Caco-2 (cell line): ENCODE results near the gene TNS1. TPM values are rescaled to one million over a fixed set of nuclear protein-coding genes. Genes with fewer than 3 reads are reported as not detected.

ENCODE experiments used
- BruUV-seq: library from RNA; stranded (reverse); fragments of 400-500 nt; replicated peaks from 2 replicates; lab custom pipeline; 2021; lab: Mats Ljungman, UMichigan
- CTCF ChIA-PET: fragments of 300-600 bp; sonication (Branson Sonifier 250); formaldehyde crosslinking; loops from one replicate; lab custom pipeline; 2022; ENCODE audit warnings: antibody characterized with exemption; lab: Charles Lee
- POLR2A ChIA-PET: fragments of 300-600 bp; sonication (Branson Sonifier 250); formaldehyde crosslinking; loops from one replicate; lab custom pipeline; 2022; ENCODE audit warnings: antibody characterized with exemption; lab: Charles Lee
- DNase-seq, 2 experiments: peaks; one replicate each; pipeline versions ENCODE4 v3.0.0 to v3.0.0-alpha.2; 2020 to 2022
- H3K27me3 ChIP-seq: replicated peaks from 2 replicates; pipeline ENCODE4 v1.6.0; 2011; ENCODE audit warnings: low read length; ENCODE audit not compliant: control insufficient read depth, insufficient read depth
- H3K36me3 ChIP-seq: 2 replicates; pipeline ENCODE4 v1.5.1; 2011; ENCODE audit warnings: low read length; ENCODE audit not compliant: control insufficient read depth, insufficient read depth
- H3K4me1 ChIP-seq: fragments of 250-450 bp; sonication (Bioruptor Pico); 2 replicates; pipeline ENCODE4 v1.5.1; 2020; ENCODE audit warnings: mild to moderate bottlenecking
- H3K4me3 ChIP-seq: 2 replicates; pipeline ENCODE4 v1.5.1; 2011; ENCODE audit warnings: low read depth, mild to moderate bottlenecking, control low read depth, low read length
- H3K9me3 ChIP-seq: fragments of 250-450 bp; sonication (Bioruptor Pico); 2 replicates; pipeline ENCODE4 v1.5.1; 2020; ENCODE audit warnings: mild to moderate bottlenecking, moderate library complexity
- H3K27ac Mint-ChIP-seq: one replicate; pipeline ENCODE4 v1.8.0; 2022; ENCODE audit warnings: mixed read lengths; ENCODE audit not compliant: unreplicated experiment
- H3K27me3 Mint-ChIP-seq: one replicate; pipeline ENCODE4 v1.8.0; 2022; ENCODE audit warnings: mixed read lengths; ENCODE audit not compliant: insufficient read depth, unreplicated experiment
- H3K36me3 Mint-ChIP-seq: one replicate; pipeline ENCODE4 v1.8.0; 2022; ENCODE audit warnings: mild to moderate bottlenecking, mixed read lengths; ENCODE audit not compliant: insufficient read depth, unreplicated experiment
- H3K4me1 Mint-ChIP-seq: one replicate; pipeline ENCODE4 v1.8.0; 2022; ENCODE audit warnings: low read depth, mixed read lengths; ENCODE audit not compliant: unreplicated experiment
- H3K4me3 Mint-ChIP-seq: one replicate; pipeline ENCODE4 v1.8.0; 2022; ENCODE audit warnings: mild to moderate bottlenecking, moderate library complexity, mixed read lengths; ENCODE audit not compliant: unreplicated experiment
- H3K9me3 Mint-ChIP-seq: one replicate; pipeline ENCODE4 v1.8.0; 2022; ENCODE audit warnings: mixed read lengths; ENCODE audit not compliant: unreplicated experiment
- CTCF ChIP-seq, 2 experiments: fragments of 200-600 bp in 1 of 2; IDR thresholded peaks; 1 replicate in 1 of 2; 2 replicates in 1 of 2; pipeline versions ENCODE4 v1.5.1 to v1.8.0; 2011 to 2022; ENCODE audit warnings: antibody characterized with exemption in 1 of 2, control low read depth in 1 of 2, inconsistent platforms in 1 of 2, low read depth in 1 of 2, low read length in 1 of 2, mild to moderate bottlenecking in 1 of 2, moderate library complexity in 1 of 2; ENCODE audit not compliant: insufficient read depth in 1 of 2, severe bottlenecking in 1 of 2, unreplicated experiment in 1 of 2
- intact Hi-C: fragments of 100-400 bp; cut with micrococcal nuclease; formaldehyde crosslinking; loops from one replicate; pipeline ENCODE4 v1.10.0; 2022; ENCODE audit not compliant: unreplicated experiment
- total RNA-seq: library from RNA; stranded (reverse); gene quantifications from 2 replicates; pipeline ENCODE4 v1.2.3, GENCODE V29; 2022

TNS1 gene
- total RNA-seq, 1 experiment from 2014 or later: 16.1 TPM

- Mint-ChIP-seq H3K9me3 (no peaks in the 10 kb centered on the region), H3K4me3 (no peak overlapping the region), H3K27me3 (no peaks in the 10 kb centered on the region), H3K4me1 (no peaks in the 10 kb centered on the region), H3K27ac (no peak overlapping the region), H3K36me3 (peaks cover 9% of the 10 kb centered on the region)
- no peaks in the 10 kb centered on the region for H3K4me1 ChIP-seq
- H3K27me3 ChIP-seq: no peaks in the 10 kb centered on the region
- H3K9me3 ChIP-seq: no peaks in the 10 kb centered on the region; the same call in 1 of the 2 replicates
- CTCF ChIA-PET: no interaction called here
- intact Hi-C loops: no loop called here
- no peak overlapping the region for H3K4me3 ChIP-seq
- no peak for TF ChIP-seq CTCF (IDR thresholded peaks at IDR 0.05; ENCODE audit: insufficient read depth in 1 of 2, low read depth in 1 of 2, low read length in 1 of 2, severe bottlenecking in 1 of 2, unreplicated experiment in 1 of 2)
- POLR2A ChIA-PET: no interaction called here
- no TSS peak for BruUV-seq
- H3K36me3 ChIP-seq: no peaks in the 10 kb centered on the region
- no peak for DNase-seq
Observed at GRCh38 chr2:217839750-217840107, 163.1 kb downstream of the TNS1 start.

GRCh38 chr2:217839073-217839749, 163.6 kb downstream of the TNS1 start:
- Mint-ChIP-seq H3K36me3 (peaks cover 9% of the 10 kb centered on the region), H3K9me3 (no peaks in the 10 kb centered on the region), H3K27ac (no peak overlapping the region), H3K4me1 (no peaks in the 10 kb centered on the region), H3K27me3 (no peaks in the 10 kb centered on the region), H3K4me3 (no peak overlapping the region)
- Histone ChIP-seq H3K36me3 (no peaks in the 10 kb centered on the region), H3K27me3 (no peaks in the 10 kb centered on the region), H3K4me1 (no peaks in the 10 kb centered on the region), H3K9me3 (no peaks in the 10 kb centered on the region), H3K4me3 (no peak overlapping the region)
- BruUV-seq: no TSS peak
- intact Hi-C loops: no loop called here
- POLR2A ChIA-PET: no interaction called here
- TF ChIP-seq CTCF (IDR thresholded peaks at IDR 0.05; ENCODE audit: insufficient read depth in 1 of 2, low read depth in 1 of 2, low read length in 1 of 2, severe bottlenecking in 1 of 2, unreplicated experiment in 1 of 2): no peak
- CTCF ChIA-PET: no interaction called here
- DNase-seq: no peak

- no peaks in the 10 kb centered on the region for H3K27me3 Mint-ChIP-seq
- CTCF ChIA-PET: no interaction called here
- intact Hi-C loops: no loop called here
Observed at GRCh38 chr2:217838409-217838831, 164.4 kb downstream of the TNS1 start.

More at GRCh38 chr2:217838409-217838831, 164.4 kb downstream of the TNS1 start:
- H3K4me3 Mint-ChIP-seq: no peak overlapping the region
- no peak for DNase-seq
- no peak for TF ChIP-seq CTCF (IDR thresholded peaks at IDR 0.05; ENCODE audit: insufficient read depth in 1 of 2, low read depth in 1 of 2, low read length in 1 of 2, severe bottlenecking in 1 of 2, unreplicated experiment in 1 of 2)
- Histone ChIP-seq H3K4me1 (no peaks in the 10 kb centered on the region), H3K27me3 (no peaks in the 10 kb centered on the region), H3K36me3 (no peaks in the 10 kb centered on the region), H3K4me3 (no peak overlapping the region), H3K9me3 (no peaks in the 10 kb centered on the region)
- no peaks in the 10 kb centered on the region for H3K9me3 Mint-ChIP-seq
- H3K27ac Mint-ChIP-seq: no peak overlapping the region
- H3K36me3 Mint-ChIP-seq: peaks cover 9% of the 10 kb centered on the region
- BruUV-seq: no TSS peak
- H3K4me1 Mint-ChIP-seq: no peaks in the 10 kb centered on the region
- POLR2A ChIA-PET: no interaction called here
